HepG2 (cell line): ENCODE results near the gene NLRC5. TPM values are rescaled to one million over a fixed set of nuclear protein-coding genes. Genes with fewer than 3 reads are reported as not detected.

Experiments
- ELF3 ChIP-seq: IDR thresholded peaks from 2 replicates; pipeline ENCODE4 v1.6.1; 2016; ENCODE audit warnings: missing genetic modification reagents, missing compliant biosample characterization
- GFI1 ChIP-seq: sonication (generic); formaldehyde crosslinking; IDR thresholded peaks from 2 replicates; pipeline ENCODE4 v1.5.0; 2020; ENCODE audit warnings: missing genetic modification reagents, mild to moderate bottlenecking, borderline replicate concordance
- HDAC2 ChIP-seq: sonication (generic); formaldehyde crosslinking; IDR thresholded peaks from 2 replicates; pipeline ENCODE4 v1.4.0; 2020; ENCODE audit warnings: missing genetic modification reagents
- KLF16 ChIP-seq, 2 experiments: sonication (generic) in 1 of 2; formaldehyde crosslinking in 1 of 2; IDR thresholded peaks; 2 replicates each; pipeline versions ENCODE4 v1.6.1 to v1.8.0; 2016 to 2023; ENCODE audit warnings: missing genetic modification reagents in 2 of 2, missing compliant biosample characterization in 1 of 2
- MED13 ChIP-seq: sonication (generic); formaldehyde crosslinking; IDR thresholded peaks from 2 replicates; pipeline ENCODE4 v1.5.0; 2020; ENCODE audit warnings: missing genetic modification reagents
- NBN ChIP-seq: fragments of 450-650 bp; conservative IDR thresholded peaks from 2 replicates; pipeline ENCODE4 v1.6.1; 2017
- NR2F6 ChIP-seq, 2 experiments: IDR thresholded peaks; 2 replicates each; pipeline ENCODE4 v1.6.1; 2016; ENCODE audit warnings: antibody characterized with exemption in 1 of 2, mild to moderate bottlenecking in 1 of 2
- PHF20 ChIP-seq: sonication (generic); formaldehyde crosslinking; IDR thresholded peaks from 2 replicates; pipeline ENCODE4 v1.5.0; 2020; ENCODE audit warnings: mild to moderate bottlenecking, missing genetic modification reagents
- SNAPC2 ChIP-seq: sonication (generic); formaldehyde crosslinking; IDR thresholded peaks from 2 replicates; pipeline ENCODE4 v1.8.1; 2022; ENCODE audit warnings: mild to moderate bottlenecking, missing genetic modification reagents
- TRAFD1 ChIP-seq: sonication (generic); formaldehyde crosslinking; IDR thresholded peaks from 2 replicates; pipeline ENCODE4 v1.5.1; 2020; ENCODE audit warnings: missing genetic modification reagents, mild to moderate bottlenecking, borderline replicate concordance
- TRIM22 ChIP-seq: fragments of 450-650 bp; IDR thresholded peaks from 2 replicates; pipeline ENCODE4 v1.6.1; 2017
- ZGPAT ChIP-seq: IDR thresholded peaks from 2 replicates; pipeline ENCODE4 v1.6.1; 2016; ENCODE audit warnings: mild to moderate bottlenecking
- ZNF101 ChIP-seq: sonication (generic); formaldehyde crosslinking; IDR thresholded peaks from 2 replicates; pipeline ENCODE4 v1.4.0; 2020; ENCODE audit warnings: mild to moderate bottlenecking, low read depth, missing genetic modification reagents, borderline replicate concordance
- ZNF326 ChIP-seq: sonication (generic); formaldehyde crosslinking; IDR thresholded peaks from 2 replicates; pipeline ENCODE4 v1.4.0; 2020; ENCODE audit warnings: missing genetic modification reagents, borderline replicate concordance
- ZNF550 ChIP-seq: sonication (generic); formaldehyde crosslinking; IDR thresholded peaks from 2 replicates; pipeline ENCODE4 v1.4.0; 2020; ENCODE audit warnings: mild to moderate bottlenecking, missing genetic modification reagents, borderline replicate concordance
- polyA plus RNA-seq, 8 experiments: library from polyadenylated mRNA; depleted of rRNA in 3 of 8; stranded (reverse) in 7 of 8; unstranded in 1 of 8; fragments of >200 nt; fragmentation: Illumina TruSeq in 4 of 8; extraction: Trizol in 4 of 8; gene quantifications; 2 replicates each; pipeline versions ENCODE4 v1.2.1 to v1.2.3, GENCODE V29; 2011 to 2016; ENCODE audit warnings: low read depth in 4 of 8, missing spikeins in 1 of 8, mixed read lengths in 1 of 8; ENCODE audit not compliant: insufficient read depth in 1 of 8
- total RNA-seq, 5 experiments: library from RNA; depleted of rRNA; stranded (reverse); fragments of >200 nt; fragmentation: Illumina TruSeq; extraction: Trizol; gene quantifications; 2 replicates each; pipeline ENCODE4 v1.2.3, GENCODE V29; 2016; ENCODE audit warnings: low read depth in 1 of 5
- TF ChIP-seq, protein P1 (sequence below): IDR thresholded peaks from 2 replicates; pipeline ENCODE4 v1.6.1; 2016; ENCODE audit warnings: mild to moderate bottlenecking, missing biosample characterization, missing genetic modification reagents
- TF ChIP-seq, protein P2 (sequence below): sonication (generic); formaldehyde crosslinking; IDR thresholded peaks from 2 replicates; pipeline ENCODE4 v1.4.0; 2020; ENCODE audit warnings: missing genetic modification reagents
- TF ChIP-seq, protein P3 (sequence below): sonication (generic); IDR thresholded peaks from 2 replicates; pipeline ENCODE4 v1.6.1; 2016; ENCODE audit warnings: low read depth, borderline replicate concordance

The NLRC5 gene
- total and polyA plus RNA-seq, 2 of the 13 experiments (the other 11 are each of a cell fraction or from before 2014, with no cell fraction given), result 6.3 to 12.7 TPM

DNA sequence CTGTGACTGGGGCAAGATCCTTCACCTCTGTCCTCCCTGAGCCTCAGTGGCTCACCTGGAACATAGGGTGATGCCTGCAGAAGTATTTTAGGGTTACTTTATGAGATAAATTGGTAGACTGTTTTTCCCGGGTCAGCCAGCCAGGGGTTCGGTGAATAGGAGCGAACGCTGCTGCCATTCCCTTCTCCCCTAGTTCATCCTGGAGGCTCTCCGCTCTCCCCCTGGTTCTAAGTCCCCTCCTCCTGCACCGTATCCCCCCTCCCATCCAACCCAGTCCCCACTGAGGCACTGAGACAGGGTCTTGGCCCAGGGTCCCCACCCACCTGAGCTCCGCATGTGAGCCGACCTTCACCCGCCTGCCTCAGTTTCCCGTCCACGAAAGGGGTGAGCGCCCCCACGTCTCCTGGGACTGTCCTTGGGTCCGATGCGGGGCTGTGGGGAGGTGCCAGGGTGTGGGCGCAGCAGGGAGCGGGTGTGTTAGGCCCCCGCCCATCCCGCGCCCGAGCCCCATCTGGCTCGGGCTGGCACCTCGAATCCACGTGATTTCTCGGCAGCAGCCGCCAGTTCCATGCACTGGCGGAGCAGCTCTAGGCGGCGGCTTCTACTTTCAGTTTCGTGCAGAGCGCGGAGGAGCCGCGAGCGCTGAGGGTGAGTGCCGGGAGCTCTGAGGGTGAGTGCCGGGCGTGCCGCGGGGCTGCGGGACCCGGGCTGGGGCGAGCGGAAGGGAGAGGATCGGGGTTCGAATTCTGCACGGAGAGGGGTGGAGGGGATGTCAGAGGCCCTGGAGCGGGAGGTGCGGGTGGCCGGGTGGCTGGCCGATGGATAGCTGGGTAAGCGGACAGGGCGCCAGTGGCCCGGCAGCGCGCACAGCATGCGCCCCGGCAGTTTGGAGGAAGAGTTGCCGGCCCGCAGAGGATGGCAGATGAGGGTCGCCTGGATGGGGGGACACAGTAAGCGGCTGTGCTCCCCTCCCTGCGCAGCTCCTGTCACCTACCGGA is at the start of gene NLRC5 (continued):
- TF ChIP-seq ZNF101 (CRISPR knock-in tag), result 0 out of 2 replicates have a peak, but pooled peaks have one; percentile 31
- TF ChIP-seq GFI1 (CRISPR knock-in tag), result peak; percentile 26; the same call in 1 of the 2 replicates
- peak in 1 of 2 experiments; percentile 87; a peak in 2 of 4 replicates for TF ChIP-seq KLF16 (CRISPR knock-in tag; IDR thresholded peaks at IDR 0.05)
- TF ChIP-seq, protein P1, sequence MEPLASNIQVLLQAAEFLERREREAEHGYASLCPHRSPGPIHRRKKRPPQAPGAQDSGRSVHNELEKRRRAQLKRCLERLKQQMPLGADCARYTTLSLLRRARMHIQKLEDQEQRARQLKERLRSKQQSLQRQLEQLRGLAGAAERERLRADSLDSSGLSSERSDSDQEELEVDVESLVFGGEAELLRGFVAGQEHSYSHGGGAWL (CRISPR knock-in tag), result peak; percentile 88
- no peak for TF ChIP-seq ZNF326 (CRISPR knock-in tag)
- TF ChIP-seq TRAFD1 (CRISPR knock-in tag), result no peak
- TF ChIP-seq HDAC2 (CRISPR knock-in tag), result no peak
- TF ChIP-seq NBN, result no peak
- TF ChIP-seq, protein P2, sequence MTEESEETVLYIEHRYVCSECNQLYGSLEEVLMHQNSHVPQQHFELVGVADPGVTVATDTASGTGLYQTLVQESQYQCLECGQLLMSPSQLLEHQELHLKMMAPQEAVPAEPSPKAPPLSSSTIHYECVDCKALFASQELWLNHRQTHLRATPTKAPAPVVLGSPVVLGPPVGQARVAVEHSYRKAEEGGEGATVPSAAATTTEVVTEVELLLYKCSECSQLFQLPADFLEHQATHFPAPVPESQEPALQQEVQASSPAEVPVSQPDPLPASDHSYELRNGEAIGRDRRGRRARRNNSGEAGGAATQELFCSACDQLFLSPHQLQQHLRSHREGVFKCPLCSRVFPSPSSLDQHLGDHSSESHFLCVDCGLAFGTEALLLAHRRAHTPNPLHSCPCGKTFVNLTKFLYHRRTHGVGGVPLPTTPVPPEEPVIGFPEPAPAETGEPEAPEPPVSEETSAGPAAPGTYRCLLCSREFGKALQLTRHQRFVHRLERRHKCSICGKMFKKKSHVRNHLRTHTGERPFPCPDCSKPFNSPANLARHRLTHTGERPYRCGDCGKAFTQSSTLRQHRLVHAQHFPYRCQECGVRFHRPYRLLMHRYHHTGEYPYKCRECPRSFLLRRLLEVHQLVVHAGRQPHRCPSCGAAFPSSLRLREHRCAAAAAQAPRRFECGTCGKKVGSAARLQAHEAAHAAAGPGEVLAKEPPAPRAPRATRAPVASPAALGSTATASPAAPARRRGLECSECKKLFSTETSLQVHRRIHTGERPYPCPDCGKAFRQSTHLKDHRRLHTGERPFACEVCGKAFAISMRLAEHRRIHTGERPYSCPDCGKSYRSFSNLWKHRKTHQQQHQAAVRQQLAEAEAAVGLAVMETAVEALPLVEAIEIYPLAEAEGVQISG (CRISPR knock-in tag), result peak; percentile 41
- no peak for TF ChIP-seq SNAPC2 (CRISPR knock-in tag)
- TF ChIP-seq ZNF550 (CRISPR knock-in tag), result no peak
- TF ChIP-seq, protein P3, sequence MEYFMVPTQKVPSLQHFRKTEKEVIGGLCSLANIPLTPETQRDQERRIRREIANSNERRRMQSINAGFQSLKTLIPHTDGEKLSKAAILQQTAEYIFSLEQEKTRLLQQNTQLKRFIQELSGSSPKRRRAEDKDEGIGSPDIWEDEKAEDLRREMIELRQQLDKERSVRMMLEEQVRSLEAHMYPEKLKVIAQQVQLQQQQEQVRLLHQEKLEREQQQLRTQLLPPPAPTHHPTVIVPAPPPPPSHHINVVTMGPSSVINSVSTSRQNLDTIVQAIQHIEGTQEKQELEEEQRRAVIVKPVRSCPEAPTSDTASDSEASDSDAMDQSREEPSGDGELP, result no peak
- no peak for TF ChIP-seq NR2F6 (IDR thresholded peaks at IDR 0.05)
- no peak for TF ChIP-seq NR2F6 (CRISPR knock-in tag; IDR thresholded peaks at IDR 0.05)
- no peak for TF ChIP-seq PHF20 (CRISPR knock-in tag)
- peak; percentile 82; the same call in 1 of the 2 replicates for TF ChIP-seq ZGPAT (CRISPR knock-in tag)
- TF ChIP-seq ELF3 (CRISPR knock-in tag), result peak; percentile 14; the same call in 1 of the 2 replicates
- TF ChIP-seq TRIM22, result no peak
- peak; percentile 44; the same call in 1 of the 2 replicates for TF ChIP-seq MED13 (CRISPR knock-in tag)
